Esophagus muscularis mucosa (tissue), 4 donors: Measurements from ENCODE around the gene SPOCK1. TPM values are rescaled to one million over a fixed set of nuclear protein-coding genes. Genes with fewer than 3 reads are reported as not detected.

Experiments used
- DNase-seq: peaks from one replicate; pipeline ENCODE4 v3.0.0-alpha.2; 2017; ENCODE audit errors: extremely low spot score
- H3K27ac ChIP-seq, 4 donors: fragments of 200-600 bp; sonication (generic); replicated peaks in 1 of 4; 1 replicate in 3 of 4; 2 replicates in 1 of 4; pipeline ENCODE4 v1.5.1; 2016 to 2019; ENCODE audit warnings: mild to moderate bottlenecking in 1 of 4
- H3K27me3 ChIP-seq, 4 donors: fragments of 200-600 bp; sonication (generic); one replicate each; pipeline versions ENCODE4 v1.5.1 to v1.6.0; 2016 to 2019
- H3K36me3 ChIP-seq, 4 donors: fragments of 200-600 bp; sonication (generic); one replicate each; pipeline ENCODE4 v1.5.1; 2016 to 2019
- H3K4me1 ChIP-seq, 4 donors: fragments of 200-600 bp; sonication (generic); one replicate each; pipeline ENCODE4 v1.5.1; 2016 to 2019
- H3K4me3 ChIP-seq, 4 donors: fragments of 200-600 bp; sonication (generic); 1 replicate in 2 of 4; 2 replicates in 2 of 4; pipeline ENCODE4 v1.5.1; 2016 to 2019; ENCODE audit warnings: mild to moderate bottlenecking in 4 of 4, moderate library complexity in 1 of 4
- H3K9me3 ChIP-seq, 4 donors: fragments of 200-600 bp; sonication (generic); 1 replicate in 3 of 4; 2 replicates in 1 of 4; pipeline ENCODE4 v1.5.1; 2016 to 2019
- EP300 ChIP-seq: sonication (generic); formaldehyde crosslinking; IDR thresholded peaks from one replicate; pipeline ENCODE4 v1.6.1; 2017; ENCODE audit warnings: antibody characterized with exemption
- POLR2A ChIP-seq: fragments of 450-650 bp; IDR thresholded peaks from one replicate; pipeline ENCODE4 v1.6.1; 2017; ENCODE audit warnings: antibody characterized with exemption, moderate library complexity, mild to moderate bottlenecking, low read depth
- POLR2AphosphoS5 ChIP-seq, 2 donors: sonication (generic); formaldehyde crosslinking; IDR thresholded peaks; one replicate each; pipeline ENCODE4 v1.6.1; 2017; ENCODE audit warnings: antibody characterized with exemption in 2 of 2
- WGBS: methylation state at CpG from one replicate; pipeline ENCODE4 v1.1.5; 2018; 5-methylcytosine and 5-hydroxymethylcytosine counted together
- intact Hi-C: fragments of 100-400 bp; cut with DNase I; formaldehyde crosslinking; loops from one replicate; pipeline ENCODE4 v1.15.1; 2023
- total RNA-seq, 4 donors: library from RNA; depleted of rRNA; stranded (reverse); fragments of >200 nt; gene quantifications; one replicate each; pipeline versions ENCODE4 v1.1.0 to v1.2.1, GENCODE V29; 2016
- TF ChIP-seq, protein P1 (sequence below), 3 experiments: fragments of 200-600 bp in 2 of 3; fragments of 450-650 bp in 1 of 3; sonication (generic) in 2 of 3; IDR thresholded peaks; one replicate each; pipeline ENCODE4 v1.5.1; 2017 to 2019; ENCODE audit warnings: antibody characterized with exemption in 3 of 3, mild to moderate bottlenecking in 2 of 3, moderate library complexity in 1 of 3

Gene SPOCK1
- total RNA-seq, 4 donors from 2014 or later = 39.0 to 52.4 (median 45.6) TPM

DNA sequence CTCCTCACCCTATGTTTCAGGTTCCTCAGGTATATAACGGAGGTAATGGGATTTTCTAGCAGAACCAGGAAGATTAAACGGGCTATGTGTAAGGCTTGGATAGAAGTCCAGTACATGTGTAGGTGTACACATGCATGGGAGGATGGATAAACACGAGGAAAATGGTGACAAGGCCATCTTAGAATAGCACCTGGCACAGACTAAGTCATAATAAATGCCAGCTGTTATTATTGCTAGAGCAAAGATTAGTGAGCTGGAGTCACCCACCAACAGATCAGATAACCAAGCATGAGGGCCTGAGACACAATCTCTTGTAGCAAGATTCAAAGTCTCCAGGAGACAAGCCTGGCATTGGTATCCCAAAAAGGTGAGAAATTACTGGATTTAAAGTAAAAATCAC, 21.1 kb downstream of the SPOCK1 start:
- WGBS = 70% methylated on average over 3 of the region's 3 CpGs
- no peak for DNase-seq
- Histone ChIP-seq H3K36me3 (no peaks in the 10 kb centered on the region), H3K27me3 (peaks cover 0 to under 1% (median 0%) of the 10 kb centered on the region in 4 donors), H3K9me3 (no peaks in the 10 kb centered on the region), H3K27ac (no peak overlapping the region), H3K4me3 (no peak overlapping the region), H3K4me1 (no peaks in the 10 kb centered on the region)
- intact Hi-C loops = no loop called here
- no peak for TF ChIP-seq POLR2AphosphoS5 (IDR thresholded peaks at IDR 0.05)
- TF ChIP-seq POLR2A = no peak
- TF ChIP-seq EP300 = no peak
- TF ChIP-seq, protein P1, sequence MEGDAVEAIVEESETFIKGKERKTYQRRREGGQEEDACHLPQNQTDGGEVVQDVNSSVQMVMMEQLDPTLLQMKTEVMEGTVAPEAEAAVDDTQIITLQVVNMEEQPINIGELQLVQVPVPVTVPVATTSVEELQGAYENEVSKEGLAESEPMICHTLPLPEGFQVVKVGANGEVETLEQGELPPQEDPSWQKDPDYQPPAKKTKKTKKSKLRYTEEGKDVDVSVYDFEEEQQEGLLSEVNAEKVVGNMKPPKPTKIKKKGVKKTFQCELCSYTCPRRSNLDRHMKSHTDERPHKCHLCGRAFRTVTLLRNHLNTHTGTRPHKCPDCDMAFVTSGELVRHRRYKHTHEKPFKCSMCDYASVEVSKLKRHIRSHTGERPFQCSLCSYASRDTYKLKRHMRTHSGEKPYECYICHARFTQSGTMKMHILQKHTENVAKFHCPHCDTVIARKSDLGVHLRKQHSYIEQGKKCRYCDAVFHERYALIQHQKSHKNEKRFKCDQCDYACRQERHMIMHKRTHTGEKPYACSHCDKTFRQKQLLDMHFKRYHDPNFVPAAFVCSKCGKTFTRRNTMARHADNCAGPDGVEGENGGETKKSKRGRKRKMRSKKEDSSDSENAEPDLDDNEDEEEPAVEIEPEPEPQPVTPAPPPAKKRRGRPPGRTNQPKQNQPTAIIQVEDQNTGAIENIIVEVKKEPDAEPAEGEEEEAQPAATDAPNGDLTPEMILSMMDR (IDR thresholded peaks at IDR 0.05) = no peak

DNA sequence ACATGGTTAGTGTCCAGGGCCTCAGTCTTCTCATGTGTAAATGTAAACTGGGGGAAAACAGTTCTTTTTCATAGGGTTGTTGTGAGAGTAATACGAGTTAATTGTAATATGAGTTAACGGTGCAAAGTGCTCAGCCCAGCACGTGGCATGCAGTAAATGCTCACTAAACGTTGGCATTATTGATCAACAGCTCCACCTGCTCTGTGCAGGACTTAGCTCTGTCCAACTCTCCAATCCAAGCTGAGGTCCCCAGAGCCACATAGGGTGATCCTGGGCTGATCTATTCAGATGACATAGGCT, 28.3 kb downstream of the SPOCK1 start:
- no peaks in the 10 kb centered on the region for H3K4me1 ChIP-seq
- 73% methylated on average over 4 of the region's 4 CpGs for WGBS
- H3K36me3 ChIP-seq = no peaks in the 10 kb centered on the region
- TF ChIP-seq POLR2A = no peak
- no peak for TF ChIP-seq EP300
- TF ChIP-seq, protein P1 (IDR thresholded peaks at IDR 0.05) = no peak
- TF ChIP-seq POLR2AphosphoS5 (IDR thresholded peaks at IDR 0.05) = no peak
- H3K9me3 ChIP-seq = no peaks in the 10 kb centered on the region
- intact Hi-C loops = no loop called here
- no peak overlapping the region for H3K27ac ChIP-seq
- no peak overlapping the region for H3K4me3 ChIP-seq
- no peak for DNase-seq
- H3K27me3 ChIP-seq = peaks cover 0 to 17% (median 0%) of the 10 kb centered on the region in 4 donors

DNA sequence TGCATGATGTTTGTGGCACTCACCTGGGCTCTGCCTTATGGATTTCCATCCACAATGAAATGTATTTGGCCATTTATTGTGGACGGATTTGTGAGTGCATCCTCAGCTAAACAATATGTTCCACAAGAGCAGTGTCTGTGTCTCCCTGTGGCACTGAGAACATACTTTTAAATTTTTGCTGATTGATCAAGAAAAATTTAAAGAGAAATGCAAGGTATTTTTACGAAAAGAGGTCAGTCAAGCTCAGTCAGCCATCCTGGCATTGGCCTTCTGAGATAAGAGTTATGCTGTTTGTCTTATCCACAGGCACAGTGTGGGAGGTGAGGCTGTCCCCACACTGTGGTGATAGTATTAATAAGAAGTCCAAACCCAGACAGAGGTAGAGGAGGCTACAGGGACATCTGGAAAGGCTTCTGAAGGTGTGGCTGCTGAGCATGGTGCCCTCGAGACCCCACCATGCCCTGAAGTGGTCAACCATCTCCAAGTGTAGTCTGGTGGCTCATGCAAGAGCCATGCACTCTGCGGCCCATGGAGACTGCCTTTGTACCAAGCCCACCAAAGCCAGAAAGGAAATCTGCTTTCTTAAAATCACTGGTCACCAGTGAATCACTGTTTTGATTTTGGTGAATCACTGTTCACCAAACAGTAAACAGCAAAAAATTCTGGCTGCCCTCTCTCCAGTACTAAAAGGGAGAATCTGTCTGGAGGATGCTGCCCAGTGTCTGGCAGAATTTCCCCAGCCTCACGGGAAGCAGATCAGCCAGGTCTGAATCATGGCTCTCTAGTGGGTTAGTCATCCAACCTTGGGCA, 28.8 kb downstream of the SPOCK1 start:
- Histone ChIP-seq H3K27me3 (peaks cover 0 to 17% (median 0%) of the 10 kb centered on the region in 4 donors), H3K9me3 (no peaks in the 10 kb centered on the region), H3K27ac (no peak overlapping the region), H3K36me3 (no peaks in the 10 kb centered on the region), H3K4me3 (no peak overlapping the region), H3K4me1 (no peaks in the 10 kb centered on the region)
- WGBS = 70% methylated on average over 5 of the region's 5 CpGs
- DNase-seq = no peak
- intact Hi-C loops = no loop called here
- TF ChIP-seq POLR2A (no peak), EP300 (no peak), POLR2AphosphoS5 (IDR thresholded peaks at IDR 0.05) (no peak)
- TF ChIP-seq, protein P1 (IDR thresholded peaks at IDR 0.05) = no peak

DNA sequence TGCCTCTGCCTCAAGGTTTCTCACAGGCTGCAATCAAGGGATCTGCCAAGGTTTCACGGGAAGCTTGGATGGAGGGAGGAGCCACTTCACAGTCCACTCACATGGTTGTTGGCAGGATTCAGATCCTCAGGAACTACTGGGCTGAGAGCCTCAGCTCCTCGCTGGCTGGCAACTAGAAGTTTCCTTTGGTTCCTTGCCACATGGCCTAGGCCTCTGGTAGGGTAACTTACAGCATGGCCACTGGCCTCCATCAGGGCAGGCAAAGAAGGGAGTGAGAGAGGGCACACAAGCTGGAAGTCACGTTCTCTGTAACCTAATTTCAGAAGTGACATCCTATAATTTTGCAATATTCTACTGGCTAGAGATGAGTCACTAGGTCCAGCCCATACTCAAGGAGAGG, 32.2 kb downstream of the SPOCK1 start:
- Histone ChIP-seq H3K36me3 (no peaks in the 10 kb centered on the region), H3K27me3 (peaks cover 0 to 8% (median 0%) of the 10 kb centered on the region in 4 donors), H3K4me3 (no peak overlapping the region), H3K4me1 (no peaks in the 10 kb centered on the region), H3K27ac (no peak overlapping the region), H3K9me3 (no peaks in the 10 kb centered on the region)
- intact Hi-C loops = no loop called here
- no peak for TF ChIP-seq POLR2A
- no peak for TF ChIP-seq EP300
- TF ChIP-seq, protein P1 (IDR thresholded peaks at IDR 0.05) = no peak
- TF ChIP-seq POLR2AphosphoS5 (IDR thresholded peaks at IDR 0.05) = no peak
- 44% methylated on average over 3 of the region's 3 CpGs for WGBS
- DNase-seq = no peak

DNA sequence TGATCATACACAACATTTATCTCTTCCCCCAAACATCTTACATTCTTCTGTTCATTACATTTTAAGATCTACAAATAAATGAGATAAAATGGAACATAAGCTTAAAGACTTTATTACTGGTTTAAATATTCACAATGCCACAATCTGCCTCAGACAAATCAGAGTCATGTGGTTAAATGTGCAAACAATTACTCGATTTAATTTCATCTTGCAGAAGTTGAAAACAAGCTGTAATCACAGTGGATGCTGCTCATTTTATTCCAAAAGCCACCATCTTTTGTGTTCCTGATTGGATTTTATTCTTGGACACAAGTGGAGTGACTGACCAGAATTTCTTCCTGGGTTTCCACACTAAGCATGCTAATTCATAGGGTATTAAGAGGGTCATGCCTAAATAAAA, 33.2 kb downstream of the SPOCK1 start:
- Histone ChIP-seq H3K9me3 (no peaks in the 10 kb centered on the region), H3K36me3 (no peaks in the 10 kb centered on the region), H3K4me1 (no peaks in the 10 kb centered on the region), H3K27me3 (no peaks in the 10 kb centered on the region), H3K4me3 (no peak overlapping the region), H3K27ac (no peak overlapping the region)
- intact Hi-C loops = no loop called here
- no peak for DNase-seq
- TF ChIP-seq, protein P1 (IDR thresholded peaks at IDR 0.05) = no peak
- TF ChIP-seq EP300 = no peak
- TF ChIP-seq POLR2A = no peak
- TF ChIP-seq POLR2AphosphoS5 (IDR thresholded peaks at IDR 0.05) = no peak
- WGBS = 69% methylated on average over 1 of the region's 1 CpG
